Measurements from ENCODE around the gene KIRREL1.

KIRREL1 gene

GRCh38 chr1:157993147-157993917, at the start of gene KIRREL1:
Gene KIRREL1, plus strand, starts transcription at chr1:157993645. Its CDS starts 32 bp downstream, at chr1:157993677.
- peak; percentile 87 for DNase-seq

- DNase-seq: no peak
Measured at GRCh38 chr1:157944663-157945280, 48.7 kb upstream of the KIRREL1 start.

GRCh38 chr1:157948312-157949073, 45.0 kb upstream of the KIRREL1 start:
- DNase-seq: peak; percentile 55

- no peak for DNase-seq
Measured at GRCh38 chr1:157949074-157949354, 44.4 kb upstream of the KIRREL1 start.

GRCh38 chr1:157951230-157951629, 42.2 kb upstream of the KIRREL1 start:
- DNase-seq: no peak

GRCh38 chr1:157952601-157953000, 40.8 kb upstream of the KIRREL1 start:
- DNase-seq: no peak

GRCh38 chr1:157955221-157955620, 38.2 kb upstream of the KIRREL1 start:
- DNase-seq: no peak

- no peak for DNase-seq
Measured at GRCh38 chr1:157955857-157956256, 37.6 kb upstream of the KIRREL1 start.

- DNase-seq: no peak
Measured at GRCh38 chr1:157956732-157957131, 36.7 kb upstream of the KIRREL1 start.

GRCh38 chr1:157958263-157958662, 35.2 kb upstream of the KIRREL1 start:
- no peak for DNase-seq

- DNase-seq: no peak
Measured at GRCh38 chr1:157959750-157960149, 33.7 kb upstream of the KIRREL1 start.

- no peak for DNase-seq
Measured at GRCh38 chr1:157960773-157961172, 32.7 kb upstream of the KIRREL1 start.

GRCh38 chr1:157961805-157962762, 31.4 kb upstream of the KIRREL1 start:
- no peak for DNase-seq

GRCh38 chr1:157963713-157964112, 29.7 kb upstream of the KIRREL1 start:
- peak; percentile 84 for DNase-seq

GRCh38 chr1:157965584-157965983, 27.9 kb upstream of the KIRREL1 start:
- DNase-seq: no peak

GRCh38 chr1:157966031-157966537, 27.4 kb upstream of the KIRREL1 start:
- DNase-seq: no peak

GRCh38 chr1:157967205-157967604, 26.2 kb upstream of the KIRREL1 start:
- DNase-seq: no peak

GRCh38 chr1:157968508-157968907, 24.9 kb upstream of the KIRREL1 start:
- DNase-seq: peak; percentile 40

- DNase-seq: no peak
Measured at GRCh38 chr1:157968946-157969345, 24.5 kb upstream of the KIRREL1 start.

GRCh38 chr1:157969697-157970485, 23.6 kb upstream of the KIRREL1 start:
- peak; percentile 58 for DNase-seq

- DNase-seq: no peak
Measured at GRCh38 chr1:157971769-157972168, 21.7 kb upstream of the KIRREL1 start.

All from femur (tissue), 1 donor.